ENCODE measurements around the gene ZNF80. TPM values are rescaled to one million over a fixed set of nuclear protein-coding genes. Genes with fewer than 3 reads are reported as not detected.

ZNF80 gene
- total RNA-seq, 1 donor from 2014 or later, result not detected

- no peak overlapping the region for H3K4me3 ChIP-seq (ENCODE audit: low read depth, low read length)
- no peaks in the 10 kb centered on the region for H3K36me3 ChIP-seq (ENCODE audit: control insufficient read depth, insufficient read depth, low read length)
- DNase-seq (ENCODE audit: low read depth), result no peak
- TF ChIP-seq, protein P1, sequence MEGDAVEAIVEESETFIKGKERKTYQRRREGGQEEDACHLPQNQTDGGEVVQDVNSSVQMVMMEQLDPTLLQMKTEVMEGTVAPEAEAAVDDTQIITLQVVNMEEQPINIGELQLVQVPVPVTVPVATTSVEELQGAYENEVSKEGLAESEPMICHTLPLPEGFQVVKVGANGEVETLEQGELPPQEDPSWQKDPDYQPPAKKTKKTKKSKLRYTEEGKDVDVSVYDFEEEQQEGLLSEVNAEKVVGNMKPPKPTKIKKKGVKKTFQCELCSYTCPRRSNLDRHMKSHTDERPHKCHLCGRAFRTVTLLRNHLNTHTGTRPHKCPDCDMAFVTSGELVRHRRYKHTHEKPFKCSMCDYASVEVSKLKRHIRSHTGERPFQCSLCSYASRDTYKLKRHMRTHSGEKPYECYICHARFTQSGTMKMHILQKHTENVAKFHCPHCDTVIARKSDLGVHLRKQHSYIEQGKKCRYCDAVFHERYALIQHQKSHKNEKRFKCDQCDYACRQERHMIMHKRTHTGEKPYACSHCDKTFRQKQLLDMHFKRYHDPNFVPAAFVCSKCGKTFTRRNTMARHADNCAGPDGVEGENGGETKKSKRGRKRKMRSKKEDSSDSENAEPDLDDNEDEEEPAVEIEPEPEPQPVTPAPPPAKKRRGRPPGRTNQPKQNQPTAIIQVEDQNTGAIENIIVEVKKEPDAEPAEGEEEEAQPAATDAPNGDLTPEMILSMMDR (IDR thresholded peaks at IDR 0.05; ENCODE audit: insufficient read depth, low read length, poor library complexity, severe bottlenecking), result no peak
- no peaks in the 10 kb centered on the region for H3K27me3 ChIP-seq (ENCODE audit: control insufficient read depth, insufficient read depth, low read length)
These were observed 42.6 kb downstream of the ZNF80 start for GRCh38 chr3:114194750-114195149.

DNA sequence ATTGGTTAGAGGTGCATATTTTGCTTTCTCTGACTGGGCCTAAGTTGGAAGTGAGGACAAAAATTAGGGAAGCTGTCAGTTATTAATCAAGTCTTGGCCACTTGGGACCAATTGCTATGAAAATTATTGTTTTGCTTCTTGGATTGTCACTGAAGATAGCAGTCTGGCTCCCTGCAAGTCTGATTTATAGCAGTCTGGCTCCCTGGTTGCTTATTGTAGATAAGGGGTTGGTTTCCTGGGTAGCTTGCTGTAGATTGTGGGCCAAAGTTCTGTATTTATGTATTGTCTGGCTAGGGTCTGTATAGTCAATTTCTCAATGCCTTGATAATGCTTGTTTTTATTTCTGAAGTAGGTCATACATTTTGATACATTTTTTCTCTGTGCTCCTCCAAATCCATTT lies 45.2 kb downstream of the ZNF80 start:
- Histone ChIP-seq H3K27me3 (ENCODE audit: control insufficient read depth, insufficient read depth, low read length) (no peaks in the 10 kb centered on the region), H3K4me3 (ENCODE audit: low read depth, low read length) (no peak overlapping the region), H3K36me3 (ENCODE audit: control insufficient read depth, insufficient read depth, low read length) (no peaks in the 10 kb centered on the region)
- no peak for DNase-seq (ENCODE audit: low read depth)
- TF ChIP-seq, protein P1 (IDR thresholded peaks at IDR 0.05; ENCODE audit: insufficient read depth, low read length, poor library complexity, severe bottlenecking), result no peak

DNA sequence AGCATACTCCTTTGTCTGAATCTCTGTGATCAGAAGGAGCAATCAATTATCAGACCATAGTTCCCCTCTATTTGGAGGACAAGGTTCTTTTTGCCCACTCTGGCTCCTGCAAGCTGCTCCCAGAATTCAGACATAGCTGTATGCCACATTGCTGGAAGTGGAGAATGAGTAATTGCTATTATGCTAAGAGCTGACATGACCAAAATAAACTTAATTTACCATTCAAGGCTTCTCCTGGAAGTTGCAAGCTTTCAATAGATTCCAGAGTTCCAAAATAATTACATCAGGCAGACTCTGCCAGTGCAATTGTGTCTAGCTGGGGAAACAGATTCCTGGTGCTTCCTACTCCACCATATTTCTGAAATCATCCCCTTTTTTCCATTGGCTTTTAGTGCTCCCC lies 50.9 kb downstream of the ZNF80 start:
- Histone ChIP-seq H3K4me3 (ENCODE audit: low read depth, low read length) (no peak overlapping the region), H3K36me3 (ENCODE audit: control insufficient read depth, insufficient read depth, low read length) (no peaks in the 10 kb centered on the region), H3K27me3 (ENCODE audit: control insufficient read depth, insufficient read depth, low read length) (no peaks in the 10 kb centered on the region)
- no peak for DNase-seq (ENCODE audit: low read depth)
- TF ChIP-seq, protein P1 (IDR thresholded peaks at IDR 0.05; ENCODE audit: insufficient read depth, low read length, poor library complexity, severe bottlenecking), result no peak

Other genes with a start within 250 kb of the ZNF80 start
- 2.0 and 3.4 TPM in 2 replicates for gene CCDC191, start 181.1 kb downstream of the ZNF80 start, total RNA-seq
- 23.4 and 30.1 TPM in 2 replicates for gene QTRT2, start 180.8 kb downstream of the ZNF80 start, total RNA-seq
- not detected in 2 replicates for gene DRD3, start 58.5 kb downstream of the ZNF80 start, total RNA-seq
- gene TIGIT, start 56.5 kb upstream of the ZNF80 start, total RNA-seq, result not detected in 2 replicates